Osteoblast (primary cell): ENCODE results near the gene TRIM33. TPM values are rescaled to one million over a fixed set of nuclear protein-coding genes. Genes with fewer than 3 reads are reported as not detected.
"Not testable (repeated sequence)": the region's sequence is repeated elsewhere in the genome, so short reads cannot be mapped to it uniquely, and the experiment has no call there.

ENCODE experiments used
- DNase-seq: peaks from one replicate; pipeline ENCODE4 v3.0.0; 2011; ENCODE audit warnings: low spot score, mixed read lengths; ENCODE audit not compliant: insufficient read length; ENCODE audit errors: missing footprints
- H2AFZ ChIP-seq: 2 replicates; pipeline ENCODE4 v1.6.0; 2011; ENCODE audit warnings: mild to moderate bottlenecking, low read length
- H3K27ac ChIP-seq: 2 replicates; pipeline ENCODE4 v1.5.1; 2011; ENCODE audit warnings: mild to moderate bottlenecking, low read depth, low read length, moderate library complexity
- H3K27me3 ChIP-seq: 2 replicates; pipeline ENCODE4 v1.6.0; 2012; ENCODE audit warnings: mild to moderate bottlenecking, control low read depth, inconsistent platforms, low read length, moderate library complexity; ENCODE audit not compliant: insufficient read depth
- H3K36me3 ChIP-seq: 2 replicates; pipeline ENCODE4 v1.5.1; 2011; ENCODE audit warnings: mild to moderate bottlenecking, low read length, control low read depth, moderate library complexity; ENCODE audit not compliant: insufficient read depth
- H3K4me1 ChIP-seq: 2 replicates; pipeline ENCODE4 v1.5.1; 2011; ENCODE audit warnings: mild to moderate bottlenecking, low read length, control low read depth, moderate library complexity; ENCODE audit not compliant: insufficient read depth
- H3K4me2 ChIP-seq: 2 replicates; pipeline ENCODE4 v1.6.0; 2011; ENCODE audit warnings: mild to moderate bottlenecking, low read length; ENCODE audit not compliant: insufficient read depth
- H3K4me3 ChIP-seq: fragments of 200-600 bp; sonication (generic); 3 replicates; pipeline ENCODE4 v1.5.1; 2012; ENCODE audit warnings: mild to moderate bottlenecking, low read length, inconsistent platforms; ENCODE audit not compliant: insufficient read depth
- H3K79me2 ChIP-seq: 2 replicates; pipeline ENCODE4 v1.6.0; 2012; ENCODE audit warnings: mild to moderate bottlenecking, low read length, control low read depth, inconsistent platforms; ENCODE audit not compliant: insufficient read depth
- H3K9me3 ChIP-seq: 2 replicates; pipeline ENCODE4 v1.5.1; 2011; ENCODE audit warnings: low read depth, low read length, control low read depth
- H4K20me1 ChIP-seq: 2 replicates; pipeline ENCODE4 v1.6.0; 2012; ENCODE audit warnings: mild to moderate bottlenecking, low read length, control low read depth; ENCODE audit not compliant: insufficient read depth
- total RNA-seq: library from RNA; depleted of rRNA; stranded (reverse); fragments of >200 nt; gene quantifications from 2 replicates; pipeline ENCODE4 v1.2.3, GENCODE V29; 2012
- TF ChIP-seq, protein P1 (sequence below): IDR thresholded peaks from 2 replicates; pipeline ENCODE4 v1.5.1; 2011; ENCODE audit warnings: mild to moderate bottlenecking, low read depth, low read length, moderate library complexity; ENCODE audit errors: extremely low read depth

TRIM33 gene
- total RNA-seq, 1 donor: 43.1 TPM

GRCh38 chr1:114377356-114377755 is 133.6 kb downstream of the TRIM33 start:
- no peaks in the 10 kb centered on the region for H3K36me3 ChIP-seq
- no peaks in the 10 kb centered on the region for H4K20me1 ChIP-seq
- H2AFZ ChIP-seq: no peak overlapping the region
- H3K27me3 ChIP-seq: no peaks in the 10 kb centered on the region
- H3K27ac ChIP-seq: no peak overlapping the region
- H3K79me2 ChIP-seq: no peaks in the 10 kb centered on the region
- peaks cover 2% of the 10 kb centered on the region for H3K9me3 ChIP-seq
- no peak overlapping the region for H3K4me3 ChIP-seq
- no peaks in the 10 kb centered on the region for H3K4me1 ChIP-seq
- H3K4me2 ChIP-seq: no peak overlapping the region
- TF ChIP-seq, protein P1, sequence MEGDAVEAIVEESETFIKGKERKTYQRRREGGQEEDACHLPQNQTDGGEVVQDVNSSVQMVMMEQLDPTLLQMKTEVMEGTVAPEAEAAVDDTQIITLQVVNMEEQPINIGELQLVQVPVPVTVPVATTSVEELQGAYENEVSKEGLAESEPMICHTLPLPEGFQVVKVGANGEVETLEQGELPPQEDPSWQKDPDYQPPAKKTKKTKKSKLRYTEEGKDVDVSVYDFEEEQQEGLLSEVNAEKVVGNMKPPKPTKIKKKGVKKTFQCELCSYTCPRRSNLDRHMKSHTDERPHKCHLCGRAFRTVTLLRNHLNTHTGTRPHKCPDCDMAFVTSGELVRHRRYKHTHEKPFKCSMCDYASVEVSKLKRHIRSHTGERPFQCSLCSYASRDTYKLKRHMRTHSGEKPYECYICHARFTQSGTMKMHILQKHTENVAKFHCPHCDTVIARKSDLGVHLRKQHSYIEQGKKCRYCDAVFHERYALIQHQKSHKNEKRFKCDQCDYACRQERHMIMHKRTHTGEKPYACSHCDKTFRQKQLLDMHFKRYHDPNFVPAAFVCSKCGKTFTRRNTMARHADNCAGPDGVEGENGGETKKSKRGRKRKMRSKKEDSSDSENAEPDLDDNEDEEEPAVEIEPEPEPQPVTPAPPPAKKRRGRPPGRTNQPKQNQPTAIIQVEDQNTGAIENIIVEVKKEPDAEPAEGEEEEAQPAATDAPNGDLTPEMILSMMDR: no peak
- DNase-seq: no peak

DNA sequence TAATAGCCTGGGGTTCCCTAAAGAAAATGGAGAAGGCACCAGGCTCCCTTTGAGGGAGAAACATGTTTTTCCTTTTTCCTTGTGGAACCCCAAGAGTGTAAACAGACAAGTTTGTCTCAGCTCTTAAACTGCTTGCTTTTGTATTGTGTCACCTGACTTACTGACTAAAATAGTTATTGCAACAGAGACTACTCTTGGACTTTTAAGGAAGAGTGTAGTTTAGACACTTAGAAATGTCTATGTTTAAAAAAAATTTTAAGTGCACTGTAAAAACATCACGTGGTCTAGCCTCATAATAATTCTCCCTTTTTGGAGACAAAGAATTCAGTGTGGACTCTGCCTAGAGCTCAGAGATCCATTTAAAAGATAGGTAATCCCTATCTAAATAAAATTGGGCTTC is 141.1 kb downstream of the TRIM33 start:
- peak overlapping the region; percentile 49 for H2AFZ ChIP-seq

GRCh38 chr1:114369266-114369919 is 141.6 kb downstream of the TRIM33 start:
- H3K9me3 ChIP-seq, H4K20me1 ChIP-seq, H3K27ac ChIP-seq, H3K27me3 ChIP-seq, H3K36me3 ChIP-seq, H3K4me3 ChIP-seq, H3K4me1 ChIP-seq, H2AFZ ChIP-seq, H3K79me2 ChIP-seq, DNase-seq: not testable (repeated sequence)
- peak overlapping the region; percentile 31 for H3K4me2 ChIP-seq

More for the DNA sequence above, 141.1 kb downstream of the TRIM33 start:
- no peaks in the 10 kb centered on the region for H4K20me1 ChIP-seq
- no peak overlapping the region for H3K27ac ChIP-seq
- peaks cover 9% of the 10 kb centered on the region for H3K4me1 ChIP-seq
- no peaks in the 10 kb centered on the region for H3K79me2 ChIP-seq
- H3K36me3 ChIP-seq: no peaks in the 10 kb centered on the region
- TF ChIP-seq, protein P1: no peak
- H3K4me3 ChIP-seq: no peak overlapping the region
- DNase-seq: no peak
- peak overlapping the region; percentile 31 for H3K4me2 ChIP-seq
- H3K27me3 ChIP-seq: no peaks in the 10 kb centered on the region
- no peaks in the 10 kb centered on the region for H3K9me3 ChIP-seq

DNA sequence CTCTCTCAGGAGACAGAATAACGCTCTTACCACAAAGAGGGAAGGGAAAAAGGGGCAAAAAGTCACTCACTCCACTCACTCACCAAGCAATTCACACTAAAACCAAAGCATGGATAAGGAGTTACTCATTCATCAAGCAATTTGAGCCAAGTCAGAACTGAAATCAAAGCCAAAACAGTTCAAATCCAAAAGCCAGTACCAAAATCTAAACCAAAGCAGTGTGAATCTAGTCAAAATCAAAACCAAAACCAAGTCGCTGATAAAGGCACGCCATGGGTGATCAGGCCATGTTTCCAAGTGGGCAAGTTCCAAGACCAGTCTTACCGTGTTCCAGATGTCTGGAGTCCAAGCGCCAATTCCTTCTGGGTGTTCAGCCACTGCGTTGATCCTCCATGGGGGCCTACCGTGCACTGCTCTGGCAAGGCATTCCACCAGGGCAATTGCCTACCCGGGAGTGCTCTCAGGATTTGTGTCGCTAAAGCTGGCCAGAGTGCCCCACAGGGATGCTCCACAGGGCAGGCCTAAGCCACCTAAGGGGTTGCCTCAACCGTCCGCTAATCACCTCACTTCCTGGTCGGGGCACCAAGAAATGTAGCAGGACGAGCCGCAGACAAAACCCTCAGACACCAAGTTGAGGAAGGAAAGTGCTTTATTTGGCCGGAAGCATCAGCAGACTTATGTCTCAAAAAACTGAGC is 142.3 kb downstream of the TRIM33 start:
- peak; percentile 23 for DNase-seq
- Histone ChIP-seq H3K4me3 (no peak overlapping the region), H2AFZ (peak overlapping the region; percentile 51), H3K36me3 (no peaks in the 10 kb centered on the region), H3K4me2 (peak overlapping the region; percentile 58), H3K9me3 (no peaks in the 10 kb centered on the region), H4K20me1 (no peaks in the 10 kb centered on the region), H3K4me1 (peaks cover 9% of the 10 kb centered on the region), H3K79me2 (no peaks in the 10 kb centered on the region), H3K27ac (no peak overlapping the region), H3K27me3 (no peaks in the 10 kb centered on the region)
- TF ChIP-seq, protein P1: no peak
